ENCODE results near the gene MCTP2.

DNA sequence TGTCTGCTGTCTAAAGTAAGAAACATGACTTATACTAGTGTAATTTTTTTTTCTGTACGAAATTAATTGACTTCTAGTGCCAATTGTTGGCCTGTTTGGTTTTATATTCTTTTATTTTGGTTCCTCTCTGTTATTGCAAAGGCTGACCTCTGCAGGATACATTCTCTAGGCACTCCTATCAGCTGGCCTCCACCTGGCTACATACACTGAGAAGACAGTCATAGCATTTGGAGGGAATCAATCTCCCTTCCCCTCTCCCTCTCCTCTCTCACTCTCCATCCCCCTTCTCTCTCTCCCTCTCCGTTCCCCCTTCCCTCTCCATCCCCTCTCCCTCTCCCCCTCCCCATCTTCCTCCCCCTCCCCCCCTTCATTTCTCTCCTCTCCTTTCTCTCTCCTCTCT, 116.7 kb downstream of the MCTP2 start:
- TF ChIP-seq, protein P1, sequence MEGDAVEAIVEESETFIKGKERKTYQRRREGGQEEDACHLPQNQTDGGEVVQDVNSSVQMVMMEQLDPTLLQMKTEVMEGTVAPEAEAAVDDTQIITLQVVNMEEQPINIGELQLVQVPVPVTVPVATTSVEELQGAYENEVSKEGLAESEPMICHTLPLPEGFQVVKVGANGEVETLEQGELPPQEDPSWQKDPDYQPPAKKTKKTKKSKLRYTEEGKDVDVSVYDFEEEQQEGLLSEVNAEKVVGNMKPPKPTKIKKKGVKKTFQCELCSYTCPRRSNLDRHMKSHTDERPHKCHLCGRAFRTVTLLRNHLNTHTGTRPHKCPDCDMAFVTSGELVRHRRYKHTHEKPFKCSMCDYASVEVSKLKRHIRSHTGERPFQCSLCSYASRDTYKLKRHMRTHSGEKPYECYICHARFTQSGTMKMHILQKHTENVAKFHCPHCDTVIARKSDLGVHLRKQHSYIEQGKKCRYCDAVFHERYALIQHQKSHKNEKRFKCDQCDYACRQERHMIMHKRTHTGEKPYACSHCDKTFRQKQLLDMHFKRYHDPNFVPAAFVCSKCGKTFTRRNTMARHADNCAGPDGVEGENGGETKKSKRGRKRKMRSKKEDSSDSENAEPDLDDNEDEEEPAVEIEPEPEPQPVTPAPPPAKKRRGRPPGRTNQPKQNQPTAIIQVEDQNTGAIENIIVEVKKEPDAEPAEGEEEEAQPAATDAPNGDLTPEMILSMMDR (IDR thresholded peaks at IDR 0.05 in 4 of 5, conservative IDR thresholded peaks at IDR 0.05 in 1 of 5): no peak
- no peak for TF ChIP-seq POLR2A (IDR thresholded peaks at IDR 0.05)

Data from gastrocnemius medialis (tissue), 4 donors.